NCI-H2107 treated with DMSO at 0.1 percent for 48 hours (cell line): ENCODE measurements around the gene SMIM33.
"Not testable (repeated sequence)": the region's sequence is repeated elsewhere in the genome, so short reads cannot be mapped to it uniquely, and the experiment has no call there.

Experiments used
- DNase-seq: peaks from one replicate; lab custom pipeline; 2025; ENCODE audit not compliant: unreplicated experiment; lab: John Stamatoyannopoulos, UW

The SMIM33 gene

DNA sequence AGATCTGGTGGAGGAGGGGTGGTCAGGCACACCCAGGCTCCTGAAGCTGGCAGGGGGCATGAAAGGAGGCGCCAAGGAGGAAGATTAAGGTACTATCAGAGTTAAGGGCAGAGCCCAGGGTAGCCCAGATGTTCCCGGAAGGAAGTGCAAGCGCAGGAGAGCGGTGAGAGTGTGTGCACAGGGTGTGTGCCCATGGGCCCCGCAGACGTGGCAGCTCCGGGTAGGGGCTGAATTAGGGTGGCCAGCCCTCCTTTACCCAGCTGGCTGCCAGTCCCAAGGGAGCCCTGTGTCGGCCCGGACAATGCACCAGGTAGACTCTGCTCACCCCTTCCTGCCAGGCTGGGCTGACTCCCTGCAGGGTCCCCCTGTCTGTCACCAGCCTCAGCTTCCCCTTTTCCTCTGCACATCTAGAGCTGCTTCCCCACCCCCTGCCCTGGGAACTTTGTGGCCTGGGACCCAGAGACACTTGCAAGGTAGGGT, at the start of gene SMIM33:
TSS of gene SMIM33 (plus strand) at position 184 of the 480 bp plus-strand sequence. CDS start at position 302, 118 bp downstream.
- no peak for DNase-seq

- DNase-seq, result peak; percentile 24
These were observed 48.4 kb upstream of the SMIM33 start for GRCh38 chr5:139422307-139422893.

DNA sequence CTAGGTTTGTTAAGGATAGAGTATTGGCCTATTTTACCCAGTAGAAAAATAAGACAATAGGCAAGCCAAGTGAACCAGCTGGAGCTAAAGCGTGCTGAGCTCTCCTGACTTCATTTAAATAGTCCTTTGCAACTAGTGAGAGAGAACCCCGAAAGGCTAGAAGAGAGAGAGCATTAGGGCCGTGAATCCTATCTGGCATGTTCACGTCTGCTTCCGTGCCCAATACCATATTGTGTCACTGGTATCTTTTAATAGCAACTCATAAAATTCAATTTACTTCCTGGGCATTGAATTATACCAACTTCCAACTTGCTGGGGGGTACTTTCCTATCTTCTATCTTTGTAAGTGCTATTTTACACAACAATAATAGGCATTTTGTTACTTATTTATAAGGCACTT, 45.3 kb upstream of the SMIM33 start:
- DNase-seq, result no peak

DNA sequence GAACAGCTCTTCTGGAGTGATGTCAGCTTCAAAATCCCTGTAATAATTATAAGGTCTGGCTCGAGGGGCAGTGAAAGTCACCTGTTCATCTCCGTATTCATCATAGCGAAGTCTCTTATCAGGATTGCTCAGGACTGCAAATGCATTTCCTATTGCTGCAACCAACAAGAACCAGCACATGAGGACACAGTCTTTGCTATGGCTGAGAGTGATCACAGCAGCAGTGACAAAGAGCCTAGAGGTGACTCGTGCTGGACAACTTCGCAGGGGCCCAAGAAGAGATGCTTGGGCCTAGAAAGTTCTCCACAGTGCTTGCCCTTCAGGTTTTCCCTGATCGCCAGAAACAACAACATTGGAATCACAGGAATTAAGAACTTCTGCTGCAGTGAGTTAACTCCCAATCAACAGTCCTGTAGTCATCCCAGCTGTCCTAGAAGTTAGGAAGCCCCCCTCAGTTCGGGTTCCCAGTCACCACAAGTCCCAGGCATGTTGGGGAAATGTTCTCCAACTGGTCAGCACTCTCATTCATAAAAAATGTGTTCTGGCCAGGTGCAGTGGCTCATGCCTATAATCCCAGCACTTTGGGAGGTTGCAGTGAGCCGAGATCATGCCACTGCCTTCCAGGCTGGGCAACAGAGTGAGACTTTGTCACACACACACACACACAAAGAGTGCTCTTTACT, 44.5 kb upstream of the SMIM33 start:
- DNase-seq, result no peak

DNA sequence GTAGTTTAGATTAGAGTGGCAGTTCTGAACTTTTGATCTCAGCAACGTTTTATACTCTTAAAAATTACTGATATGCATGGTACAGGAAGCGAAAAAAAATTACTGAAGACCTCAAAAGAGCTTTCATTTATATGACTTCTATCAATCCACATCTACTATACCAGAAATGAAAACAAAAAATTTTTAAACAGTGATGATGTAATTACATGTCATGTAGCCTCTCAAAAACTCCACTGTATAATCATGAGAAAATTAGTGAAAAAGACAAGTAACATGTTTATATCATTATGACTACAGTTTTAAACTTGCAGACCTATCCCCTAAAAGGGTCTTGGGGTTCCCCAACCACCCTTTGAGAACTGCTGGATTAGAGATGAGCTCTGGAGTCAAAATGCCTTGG, 40.8 kb upstream of the SMIM33 start:
- no peak for DNase-seq

DNA sequence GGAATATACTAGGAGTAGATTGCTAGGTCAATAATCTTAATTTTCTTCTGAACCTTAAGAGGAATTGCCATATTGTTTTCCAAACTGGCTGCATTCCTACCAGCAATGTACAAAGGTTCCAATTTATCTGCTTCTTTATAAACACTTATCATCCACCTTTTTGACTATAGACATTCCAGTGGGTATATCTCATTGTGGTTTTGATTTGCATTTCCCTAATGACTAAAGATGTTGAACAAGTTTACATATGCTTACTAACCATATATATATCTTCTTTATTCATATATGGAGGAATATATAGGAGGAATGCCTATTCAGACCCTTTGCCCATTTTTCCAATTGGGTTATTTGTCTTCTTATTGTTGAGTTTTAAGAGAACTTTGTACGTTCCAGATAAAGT, 39.1 kb upstream of the SMIM33 start:
- no peak for DNase-seq

GRCh38 chr5:139435676-139436075, 35.1 kb upstream of the SMIM33 start:
- no peak for DNase-seq

- no peak for DNase-seq
These were observed 32.1 kb upstream of the SMIM33 start for GRCh38 chr5:139438707-139439012.

DNA sequence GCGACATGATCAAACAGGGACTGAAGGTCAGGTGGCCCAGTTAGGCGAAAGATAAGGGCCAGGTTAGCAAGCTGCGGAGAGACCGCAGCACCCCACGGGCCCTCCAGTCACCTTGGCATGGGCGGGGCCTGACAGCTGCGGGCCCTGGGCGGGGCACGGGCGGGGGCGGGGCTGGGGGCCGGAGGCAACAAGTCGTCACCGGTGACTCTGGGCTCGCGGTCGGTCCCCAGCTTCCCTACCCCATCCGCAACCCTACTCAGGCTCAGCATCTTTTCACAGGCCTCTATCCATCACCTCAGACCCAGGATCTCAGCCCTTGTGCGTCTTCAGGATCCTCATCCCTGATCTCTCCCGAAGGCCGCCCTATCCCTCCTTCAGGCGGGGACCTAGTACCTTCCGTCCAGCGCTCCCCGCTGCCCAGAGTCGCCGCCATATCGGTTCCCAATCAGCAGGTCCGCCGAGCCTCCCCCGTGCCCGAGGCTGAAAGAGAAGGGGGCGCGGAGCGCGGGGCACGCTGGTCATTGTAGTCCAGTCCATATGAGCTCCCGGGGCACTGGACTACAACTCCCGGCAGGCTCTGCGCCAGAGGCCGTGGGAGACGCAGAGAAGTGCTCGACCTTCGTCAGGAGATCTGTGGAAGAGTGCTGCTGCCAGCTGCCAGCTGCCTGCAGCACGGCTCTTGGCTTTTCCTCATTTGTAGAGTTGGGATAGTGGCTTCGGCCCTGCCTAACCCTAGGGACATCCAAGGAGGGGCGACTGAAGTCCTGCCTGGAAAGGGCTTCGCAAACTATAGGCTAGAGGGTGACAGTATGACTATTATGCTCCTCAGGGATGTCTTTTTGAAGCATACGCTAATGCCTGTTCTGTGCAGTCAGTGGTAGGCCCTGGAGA, 31.5 kb upstream of the SMIM33 start, which contains the start of gene DNAJC18:
TSS of gene DNAJC18 (minus strand) at position 513 of the 891 bp plus-strand sequence. CDS start at position 433, 80 bp downstream.
- peak; percentile 83 for DNase-seq

- DNase-seq, result not testable (repeated sequence)
These were observed 30.4 kb upstream of the SMIM33 start for GRCh38 chr5:139440416-139440815.

GRCh38 chr5:139443831-139444453, 26.9 kb upstream of the SMIM33 start:
- DNase-seq, result no peak

- DNase-seq, result no peak
These were observed 25.3 kb upstream of the SMIM33 start for GRCh38 chr5:139445325-139446170.

GRCh38 chr5:139446956-139447779, 23.6 kb upstream of the SMIM33 start:
- no peak for DNase-seq

- no peak for DNase-seq
These were observed 19.6 kb upstream of the SMIM33 start for GRCh38 chr5:139451176-139451575.

DNA sequence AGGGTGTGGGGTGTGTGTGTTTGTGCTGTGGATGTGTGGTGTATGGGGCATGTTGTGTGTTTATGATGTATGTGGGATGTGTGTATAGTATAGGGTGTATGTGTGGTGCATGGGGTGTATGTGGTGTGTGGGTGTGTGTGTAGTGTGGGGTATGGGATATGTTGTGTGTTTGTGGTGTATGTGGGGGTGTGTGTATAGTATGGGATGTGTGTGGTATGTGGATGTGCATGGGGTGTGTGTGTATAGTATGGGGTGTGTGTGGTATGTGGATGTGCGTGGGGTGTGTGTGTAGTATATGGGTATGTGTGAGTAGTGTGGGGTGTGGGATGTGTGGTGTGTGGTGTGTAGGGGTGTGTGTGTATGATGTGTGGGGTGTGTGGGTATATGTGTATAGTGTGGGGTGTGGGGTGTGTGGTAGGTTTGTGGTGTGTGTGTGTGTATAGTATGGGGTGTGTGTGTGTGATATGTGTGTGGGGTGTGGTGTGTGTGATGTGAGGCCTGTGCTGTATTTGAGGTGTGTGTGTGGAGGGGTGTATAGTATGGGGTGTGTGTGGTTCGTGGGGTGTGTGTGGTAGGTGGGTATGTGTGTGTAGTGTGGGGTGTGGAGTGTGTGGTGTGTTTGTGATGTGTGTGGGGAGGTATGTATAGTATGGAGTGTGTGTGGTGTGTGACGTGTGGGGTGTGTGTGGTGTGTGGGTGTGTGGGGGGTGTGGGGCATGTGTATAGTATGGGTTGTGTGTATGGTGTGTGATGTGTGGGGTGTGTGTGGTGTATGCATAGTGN, 18.7 kb upstream of the SMIM33 start:
- no peak for DNase-seq

DNA sequence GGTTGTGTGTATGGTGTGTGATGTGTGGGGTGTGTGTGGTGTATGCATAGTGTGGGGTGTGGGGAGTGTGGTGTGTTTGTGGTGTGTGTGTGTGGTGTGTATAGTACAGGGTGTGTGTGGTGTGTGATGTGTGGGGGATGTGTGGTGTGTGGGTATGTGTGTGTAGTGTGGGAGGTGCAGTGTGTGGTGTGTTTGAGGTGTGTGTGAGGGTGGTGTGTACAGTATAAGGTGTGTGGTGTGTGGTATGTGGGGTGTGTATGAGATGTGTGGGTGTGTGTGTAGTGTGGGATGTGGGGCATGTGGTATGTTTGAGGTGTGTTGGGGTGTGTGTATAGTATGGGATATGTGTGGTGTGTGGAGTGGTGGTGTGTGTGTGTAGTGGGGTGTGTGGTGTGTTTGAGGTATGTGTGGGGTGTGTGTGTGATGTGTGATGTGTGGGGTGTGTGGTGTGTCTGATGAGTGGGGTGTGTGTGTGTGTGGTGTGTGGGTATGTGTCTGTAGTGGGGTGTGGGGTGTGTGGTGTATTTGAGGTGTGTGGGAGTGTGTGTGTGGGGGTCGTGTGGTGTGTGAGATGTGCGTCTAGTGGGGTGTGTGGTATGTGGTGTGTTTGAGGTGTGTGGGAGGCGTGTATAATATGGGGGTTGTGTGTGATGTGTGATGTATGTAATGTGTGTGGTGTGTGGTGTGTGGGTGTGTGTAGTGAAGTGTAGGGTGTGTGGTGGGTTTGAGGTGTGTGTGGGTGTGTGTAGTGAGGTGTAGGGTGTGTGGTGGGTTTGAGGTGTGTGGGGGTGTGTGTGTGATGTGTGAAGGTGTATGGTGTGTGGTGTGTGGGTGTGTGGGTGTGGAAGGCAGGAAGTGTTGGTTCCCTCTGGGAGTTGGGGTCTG, 16.9 kb upstream of the SMIM33 start:
- DNase-seq, result no peak

GRCh38 chr5:139454568-139455290, 16.1 kb upstream of the SMIM33 start:
- no peak for DNase-seq
